Parathyroid adenoma (tissue), 2 donors: Measurements from ENCODE around the gene UCK1.

Experiments used
- H2AFZ ChIP-seq: fragments of 300-600 bp; sonication (generic); one replicate; pipeline ENCODE4 v1.7.0; 2017; ENCODE audit warnings: antibody characterized with exemption, mild to moderate bottlenecking
- H3K27ac ChIP-seq: fragments of 300-600 bp; sonication (generic); one replicate; pipeline ENCODE4 v1.7.0; 2017
- H3K27me3 ChIP-seq: fragments of 300-600 bp; sonication (generic); one replicate; pipeline ENCODE4 v1.7.0; 2017; ENCODE audit warnings: low read length; ENCODE audit not compliant: control insufficient read depth, insufficient read depth
- H3K36me3 ChIP-seq: fragments of 300-600 bp; sonication (generic); one replicate; pipeline ENCODE4 v1.7.0; 2017; ENCODE audit warnings: low read length; ENCODE audit not compliant: control insufficient read depth, insufficient read depth
- H3K4me1 ChIP-seq: fragments of 300-600 bp; sonication (generic); one replicate; pipeline ENCODE4 v1.7.0; 2017; ENCODE audit warnings: control low read depth
- H3K4me2 ChIP-seq: fragments of 300-600 bp; sonication (generic); one replicate; pipeline ENCODE4 v1.7.0; 2017; ENCODE audit warnings: low read length
- H3K4me3 ChIP-seq: fragments of 300-600 bp; sonication (generic); one replicate; pipeline ENCODE4 v1.7.0; 2017; ENCODE audit warnings: low read depth, low read length
- H3K79me2 ChIP-seq: fragments of 300-600 bp; sonication (generic); one replicate; pipeline ENCODE4 v1.7.0; 2017; ENCODE audit warnings: control low read depth
- H3K9ac ChIP-seq: fragments of 300-600 bp; sonication (generic); one replicate; pipeline ENCODE4 v1.7.0; 2017; ENCODE audit warnings: mild to moderate bottlenecking
- H3K9me3 ChIP-seq: fragments of 300-600 bp; sonication (generic); one replicate; pipeline ENCODE4 v1.7.0; 2017; ENCODE audit warnings: low read length; ENCODE audit not compliant: control insufficient read depth
- TF ChIP-seq, protein P1 (sequence below): fragments of 300-600 bp; sonication (generic); IDR thresholded peaks from one replicate; pipeline ENCODE4 v1.7.0; 2017; ENCODE audit warnings: antibody characterized with exemption, mild to moderate bottlenecking
- donor health status: primary hyperparathyroidism.

Gene UCK1

GRCh38 chr9:131500377-131500776, 30.7 kb downstream of the UCK1 start:
- TF ChIP-seq, protein P1, sequence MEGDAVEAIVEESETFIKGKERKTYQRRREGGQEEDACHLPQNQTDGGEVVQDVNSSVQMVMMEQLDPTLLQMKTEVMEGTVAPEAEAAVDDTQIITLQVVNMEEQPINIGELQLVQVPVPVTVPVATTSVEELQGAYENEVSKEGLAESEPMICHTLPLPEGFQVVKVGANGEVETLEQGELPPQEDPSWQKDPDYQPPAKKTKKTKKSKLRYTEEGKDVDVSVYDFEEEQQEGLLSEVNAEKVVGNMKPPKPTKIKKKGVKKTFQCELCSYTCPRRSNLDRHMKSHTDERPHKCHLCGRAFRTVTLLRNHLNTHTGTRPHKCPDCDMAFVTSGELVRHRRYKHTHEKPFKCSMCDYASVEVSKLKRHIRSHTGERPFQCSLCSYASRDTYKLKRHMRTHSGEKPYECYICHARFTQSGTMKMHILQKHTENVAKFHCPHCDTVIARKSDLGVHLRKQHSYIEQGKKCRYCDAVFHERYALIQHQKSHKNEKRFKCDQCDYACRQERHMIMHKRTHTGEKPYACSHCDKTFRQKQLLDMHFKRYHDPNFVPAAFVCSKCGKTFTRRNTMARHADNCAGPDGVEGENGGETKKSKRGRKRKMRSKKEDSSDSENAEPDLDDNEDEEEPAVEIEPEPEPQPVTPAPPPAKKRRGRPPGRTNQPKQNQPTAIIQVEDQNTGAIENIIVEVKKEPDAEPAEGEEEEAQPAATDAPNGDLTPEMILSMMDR: no peak
- H3K27ac ChIP-seq: no peak overlapping the region

DNA sequence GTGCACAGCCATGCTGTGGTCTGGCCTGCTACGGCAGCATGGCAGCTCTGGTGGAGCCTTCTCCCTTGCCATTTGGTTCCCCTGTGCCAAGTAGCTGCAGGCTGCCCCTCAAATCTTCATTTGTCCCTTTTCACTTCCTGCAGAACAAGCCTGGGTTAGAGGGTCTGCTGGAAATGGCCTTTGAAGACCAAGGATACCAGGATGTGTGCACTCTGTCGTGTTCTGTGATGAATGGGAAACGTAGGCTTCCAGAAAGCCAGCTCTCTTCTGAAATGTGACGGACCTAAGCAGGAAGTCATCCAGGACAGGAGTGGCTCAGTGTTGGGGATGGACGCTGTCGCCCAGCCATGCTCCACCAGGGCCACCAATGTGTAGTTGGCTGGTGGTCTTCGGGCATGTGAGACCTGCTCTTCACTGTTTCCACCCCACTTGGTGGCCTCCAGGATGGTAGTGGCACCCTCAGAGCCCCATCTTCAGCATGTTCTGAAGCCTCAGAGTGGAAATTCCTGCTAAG, 31.8 kb downstream of the UCK1 start:
- peaks cover 1% of the 10 kb centered on the region for H3K4me1 ChIP-seq
- H3K9me3 ChIP-seq: no peaks in the 10 kb centered on the region
- H3K9ac ChIP-seq: no peak overlapping the region
- TF ChIP-seq, protein P1: no peak
- no peak overlapping the region for H2AFZ ChIP-seq
- H3K27ac ChIP-seq: no peak overlapping the region
- no peak overlapping the region for H3K4me2 ChIP-seq
- H3K4me3 ChIP-seq: no peak overlapping the region
- H3K36me3 ChIP-seq: no peaks in the 10 kb centered on the region
- H3K79me2 ChIP-seq: peaks cover under 1% of the 10 kb centered on the region
- no peaks in the 10 kb centered on the region for H3K27me3 ChIP-seq

More at GRCh38 chr9:131500377-131500776, 30.7 kb downstream of the UCK1 start:
- Histone ChIP-seq H3K4me3 (no peak overlapping the region), H3K9me3 (no peaks in the 10 kb centered on the region), H3K4me1 (peaks cover 2% of the 10 kb centered on the region), H3K9ac (no peak overlapping the region), H2AFZ (no peak overlapping the region), H3K36me3 (no peaks in the 10 kb centered on the region), H3K27me3 (no peaks in the 10 kb centered on the region), H3K79me2 (peaks cover 2% of the 10 kb centered on the region), H3K4me2 (no peak overlapping the region)

GRCh38 chr9:131496844-131497405, 34.1 kb downstream of the UCK1 start:
- Histone ChIP-seq H3K27ac (no peak overlapping the region), H3K9ac (no peak overlapping the region), H3K36me3 (no peaks in the 10 kb centered on the region), H3K4me1 (no peaks in the 10 kb centered on the region), H3K9me3 (no peaks in the 10 kb centered on the region), H3K79me2 (no peaks in the 10 kb centered on the region), H2AFZ (no peak overlapping the region), H3K4me3 (no peak overlapping the region), H3K27me3 (no peaks in the 10 kb centered on the region), H3K4me2 (no peak overlapping the region)
- TF ChIP-seq, protein P1: no peak

DNA sequence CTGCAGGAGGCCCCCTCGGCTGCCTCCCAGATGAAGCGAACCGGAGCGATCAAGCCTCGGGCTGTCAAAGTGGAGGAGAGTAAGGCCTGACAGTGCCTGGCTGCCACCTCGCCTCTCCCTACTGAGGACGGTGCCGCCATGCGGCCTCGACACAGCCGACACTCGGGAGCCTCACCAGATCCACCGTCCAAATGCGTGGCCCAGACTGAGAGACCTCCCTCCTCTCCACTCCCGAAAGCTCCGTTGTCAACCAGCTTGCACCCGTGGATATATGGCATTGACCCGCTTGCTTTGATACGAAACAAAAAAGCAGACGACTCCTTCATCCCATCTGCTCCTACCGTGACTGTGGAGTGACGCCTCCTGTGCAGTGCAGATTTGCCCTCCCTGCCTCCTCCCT, 35.3 kb downstream of the UCK1 start:
- no peak overlapping the region for H3K4me3 ChIP-seq
- no peaks in the 10 kb centered on the region for H3K36me3 ChIP-seq
- H3K27ac ChIP-seq: no peak overlapping the region
- no peak overlapping the region for H3K4me2 ChIP-seq
- TF ChIP-seq, protein P1: no peak
- H3K27me3 ChIP-seq: no peaks in the 10 kb centered on the region
- no peaks in the 10 kb centered on the region for H3K4me1 ChIP-seq
- no peak overlapping the region for H2AFZ ChIP-seq
- no peak overlapping the region for H3K9ac ChIP-seq
- no peaks in the 10 kb centered on the region for H3K79me2 ChIP-seq
- H3K9me3 ChIP-seq: no peaks in the 10 kb centered on the region

- Histone ChIP-seq H3K4me3 (no peak overlapping the region), H3K9me3 (no peaks in the 10 kb centered on the region), H3K4me1 (no peaks in the 10 kb centered on the region), H3K4me2 (no peak overlapping the region), H3K36me3 (no peaks in the 10 kb centered on the region), H3K79me2 (no peaks in the 10 kb centered on the region), H2AFZ (no peak overlapping the region), H3K9ac (no peak overlapping the region), H3K27ac (no peak overlapping the region), H3K27me3 (no peaks in the 10 kb centered on the region)
- TF ChIP-seq, protein P1: no peak
Observed at GRCh38 chr9:131494296-131494870, 36.7 kb downstream of the UCK1 start.
